HG03066 (cell line): Measurements from ENCODE around the gene P2RY8.
"Not testable (repeated sequence)": the region's sequence is repeated elsewhere in the genome, so short reads cannot be mapped to it uniquely, and the experiment has no call there.

Source experiments
- ATAC-seq: cut with Tn5 transposase; IDR thresholded peaks from one replicate; pipeline ENCODE4 v1.9.1; 2021; ENCODE audit warnings: low read depth; ENCODE audit not compliant: unreplicated experiment

P2RY8 gene, protein sequence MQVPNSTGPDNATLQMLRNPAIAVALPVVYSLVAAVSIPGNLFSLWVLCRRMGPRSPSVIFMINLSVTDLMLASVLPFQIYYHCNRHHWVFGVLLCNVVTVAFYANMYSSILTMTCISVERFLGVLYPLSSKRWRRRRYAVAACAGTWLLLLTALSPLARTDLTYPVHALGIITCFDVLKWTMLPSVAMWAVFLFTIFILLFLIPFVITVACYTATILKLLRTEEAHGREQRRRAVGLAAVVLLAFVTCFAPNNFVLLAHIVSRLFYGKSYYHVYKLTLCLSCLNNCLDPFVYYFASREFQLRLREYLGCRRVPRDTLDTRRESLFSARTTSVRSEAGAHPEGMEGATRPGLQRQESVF

DNA sequence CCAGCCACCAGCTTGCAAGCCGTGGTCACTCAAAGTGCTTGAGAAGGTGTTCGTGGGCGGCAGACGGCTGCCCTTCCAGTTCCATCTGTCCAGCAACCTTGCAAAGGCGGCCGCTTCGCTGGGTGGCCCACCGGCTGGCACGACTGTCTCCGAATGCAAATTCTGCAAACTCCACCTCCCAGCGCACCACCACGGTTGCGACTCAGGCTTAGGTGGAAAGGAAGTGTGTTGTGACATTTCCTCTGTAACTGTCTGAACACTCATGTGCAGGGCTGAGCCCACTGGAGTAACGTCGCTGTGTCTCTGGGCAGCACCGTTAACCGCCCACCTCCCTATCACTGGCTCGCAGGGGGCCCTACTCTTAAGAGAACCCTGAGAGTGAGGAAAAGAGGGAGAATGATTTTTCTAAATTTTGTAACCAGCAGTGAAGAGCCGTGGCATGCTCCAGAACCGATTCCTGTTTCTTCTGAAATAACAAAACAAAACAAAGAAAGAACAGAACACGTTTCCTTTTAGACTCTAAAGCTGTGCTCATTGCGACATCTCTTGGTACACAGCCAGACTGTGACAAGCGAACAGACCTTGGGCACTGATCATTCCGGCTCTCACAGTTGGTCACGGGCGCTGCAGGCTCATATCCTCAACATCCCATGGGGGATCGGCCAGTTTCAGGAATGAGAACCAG lies at the start of gene P2RY8:
P2RY8 (minus strand) TSS at position 155 of the 685 bp plus-strand sequence. CDS start 70,627 bp downstream, outside the sequence.
- peak; percentile 58 for ATAC-seq

DNA sequence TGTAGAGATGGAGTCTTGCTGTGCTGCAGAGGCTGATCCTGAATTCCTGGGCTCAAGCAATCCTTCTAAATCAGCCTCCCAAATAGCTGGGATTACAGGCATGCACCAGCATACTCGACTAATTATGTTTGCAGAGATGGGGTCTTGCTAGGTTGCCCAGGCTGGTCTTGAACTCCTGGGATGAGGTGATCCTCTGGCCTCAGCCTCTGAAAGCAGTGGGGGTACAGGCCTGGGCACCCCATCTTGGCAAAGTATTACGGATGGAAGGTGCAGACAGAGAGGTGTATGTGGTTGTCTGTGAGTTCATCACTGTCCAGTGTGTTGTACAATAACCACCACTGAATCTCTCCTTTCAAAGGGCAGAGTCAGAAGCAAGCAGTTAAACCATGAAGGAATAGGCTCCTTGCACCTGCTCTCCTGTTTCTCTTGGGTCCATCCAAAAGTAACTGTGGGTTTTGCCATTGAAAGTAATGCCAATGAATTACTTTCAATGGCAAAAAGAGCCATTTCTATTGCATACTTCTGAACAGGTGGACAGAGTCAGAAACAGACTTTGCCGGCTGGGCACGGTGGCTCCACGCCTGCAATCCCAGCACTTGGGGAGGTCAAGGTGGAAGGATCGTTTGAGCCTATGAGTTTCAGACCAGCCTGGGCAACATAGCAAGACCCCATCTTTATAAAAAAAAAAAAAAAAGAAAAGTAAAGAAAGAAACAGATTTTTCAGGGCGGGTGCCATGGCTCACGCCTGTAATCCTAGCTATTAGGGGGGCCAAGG lies 47.4 kb upstream of the P2RY8 start:
- no peak for ATAC-seq

DNA sequence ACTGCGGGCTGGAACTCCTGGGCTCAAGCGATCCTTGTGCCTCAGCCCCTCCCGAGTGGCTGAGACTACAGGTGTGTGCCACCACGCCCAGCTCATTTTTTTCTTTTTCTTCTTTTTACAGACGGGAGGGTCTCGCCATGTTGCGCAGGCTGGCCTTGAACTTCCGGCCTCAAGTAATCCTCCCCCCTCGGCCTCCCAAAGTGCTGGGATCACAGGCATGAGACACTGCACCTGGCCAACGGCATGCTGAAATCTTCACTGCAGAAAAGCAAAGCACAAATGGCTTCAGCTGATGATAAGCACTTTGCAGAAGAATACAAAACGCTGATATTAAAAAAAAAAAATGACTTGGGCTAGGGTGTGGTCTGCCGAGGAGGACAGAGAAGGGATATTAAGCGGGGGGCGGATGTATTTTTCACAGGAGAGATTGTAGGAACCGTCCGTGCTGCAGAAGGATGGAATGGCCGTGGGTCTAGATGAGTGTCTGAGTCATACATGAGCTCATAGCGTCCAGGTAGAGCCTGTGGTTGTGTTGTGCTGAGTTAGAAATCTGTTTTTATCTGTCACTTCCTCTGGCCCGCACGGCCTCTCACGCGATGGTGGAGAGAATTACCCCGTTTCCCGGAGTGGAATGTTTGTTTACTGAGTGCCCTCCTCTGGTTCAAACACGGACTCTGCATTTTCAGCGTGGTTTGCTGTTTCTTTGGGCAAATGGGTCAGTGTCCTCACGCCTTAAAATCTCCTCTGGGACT lies 45.9 kb upstream of the P2RY8 start:
- no peak for ATAC-seq

DNA sequence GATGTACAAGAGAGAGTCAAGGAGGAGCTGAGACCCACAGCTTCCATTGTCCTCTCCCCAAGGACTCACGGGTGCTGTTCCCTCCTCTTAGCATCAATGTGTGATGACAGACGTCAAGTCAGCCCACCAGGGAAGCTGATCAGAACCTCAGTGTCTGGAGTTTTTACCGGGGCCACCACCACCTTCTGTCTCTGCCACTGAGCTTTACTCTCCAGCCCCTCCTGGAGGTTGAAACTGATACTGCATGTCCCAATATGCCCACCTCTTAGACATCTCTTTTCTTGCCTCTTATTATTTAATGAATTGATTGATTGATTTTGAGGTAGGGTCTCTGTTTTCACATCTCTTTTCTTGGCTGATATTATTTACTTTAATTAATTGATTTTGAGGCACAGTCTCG lies 44.1 kb upstream of the P2RY8 start:
- no peak for ATAC-seq

DNA sequence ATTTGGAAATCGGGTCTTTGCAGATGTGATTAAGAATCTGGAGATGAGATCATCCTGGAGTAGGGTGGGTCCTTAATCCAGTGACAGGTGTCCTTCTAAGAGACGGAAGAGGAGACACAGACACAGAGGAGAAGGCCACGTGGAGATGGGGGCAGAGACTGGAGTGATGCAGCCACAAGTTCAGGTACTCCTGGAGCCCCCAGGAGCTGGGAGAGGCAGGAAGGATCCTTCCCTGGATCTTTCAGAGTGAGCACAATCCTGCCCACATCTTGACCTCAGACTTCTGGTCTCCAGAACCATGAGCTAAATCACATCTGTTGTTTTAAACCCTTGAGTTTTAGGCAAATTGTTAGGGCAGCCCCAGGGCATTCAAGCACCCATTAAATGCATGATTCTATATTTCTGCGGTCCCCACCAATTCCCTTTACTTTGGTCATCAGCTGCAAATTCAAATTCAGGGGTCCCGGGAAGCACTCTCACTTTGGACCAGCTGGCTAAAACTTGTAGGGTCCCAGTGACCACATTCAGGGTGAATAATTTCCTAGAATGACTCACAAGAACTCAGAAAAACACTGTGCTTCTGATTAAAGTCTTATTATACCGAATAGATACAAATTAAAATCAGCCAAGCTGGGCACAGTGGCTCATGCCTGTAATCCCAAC lies 41.7 kb upstream of the P2RY8 start:
- ATAC-seq, result no peak

DNA sequence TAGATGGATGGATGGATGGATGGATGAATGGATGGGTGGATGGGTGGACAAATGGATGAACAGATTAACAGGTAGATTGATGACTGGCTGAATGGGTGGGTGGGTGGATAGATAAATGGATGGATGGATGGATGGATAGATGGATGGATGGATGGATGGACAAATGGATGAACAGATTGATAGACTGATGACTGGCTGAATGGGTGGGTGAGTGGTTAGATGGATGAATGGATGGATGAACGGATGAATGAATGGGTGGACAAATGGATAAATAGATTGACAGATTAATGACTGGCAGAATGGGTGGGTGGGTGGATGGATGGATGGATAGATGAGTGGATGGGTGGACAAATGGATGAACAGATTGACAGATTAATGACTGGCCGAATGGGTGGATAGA lies 40.9 kb upstream of the P2RY8 start:
- ATAC-seq, result no peak

DNA sequence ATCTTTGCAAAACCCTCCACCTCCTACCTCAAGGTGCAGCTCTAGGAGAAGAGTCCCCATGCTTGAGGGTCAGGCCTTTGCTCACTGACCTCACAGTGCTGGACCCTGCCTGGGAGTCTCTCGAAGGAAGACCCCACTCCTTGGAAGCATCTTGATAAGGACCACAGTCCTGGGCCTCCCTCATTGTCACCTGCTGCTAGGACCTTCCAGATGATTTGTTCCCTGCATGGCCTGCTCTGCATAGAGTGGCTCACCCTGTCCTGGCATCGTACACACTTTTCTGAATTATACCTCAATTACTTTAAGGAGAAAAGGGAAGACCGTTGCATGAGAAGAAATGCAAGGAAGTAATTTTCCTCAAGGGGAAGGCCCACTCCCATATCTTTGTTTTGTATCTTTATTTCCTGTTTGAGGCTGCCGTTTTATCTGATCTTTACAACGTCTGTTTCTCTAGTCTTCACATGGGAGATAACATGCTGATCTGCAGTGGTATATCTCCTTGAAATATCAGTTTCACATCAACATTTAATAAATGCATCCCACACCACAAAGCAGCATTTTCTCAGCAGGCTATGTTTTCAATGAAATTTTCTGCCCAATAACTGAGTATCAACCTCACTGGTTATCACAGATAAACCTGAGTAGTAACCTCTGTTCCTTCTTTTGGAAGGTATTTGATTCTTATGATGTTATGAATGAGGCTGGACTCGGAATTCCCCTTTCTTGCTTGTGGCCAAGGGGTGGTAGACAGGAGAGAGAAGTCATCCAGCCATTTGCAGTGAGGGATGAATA lies 39.4 kb upstream of the P2RY8 start:
- ATAC-seq, result no peak

DNA sequence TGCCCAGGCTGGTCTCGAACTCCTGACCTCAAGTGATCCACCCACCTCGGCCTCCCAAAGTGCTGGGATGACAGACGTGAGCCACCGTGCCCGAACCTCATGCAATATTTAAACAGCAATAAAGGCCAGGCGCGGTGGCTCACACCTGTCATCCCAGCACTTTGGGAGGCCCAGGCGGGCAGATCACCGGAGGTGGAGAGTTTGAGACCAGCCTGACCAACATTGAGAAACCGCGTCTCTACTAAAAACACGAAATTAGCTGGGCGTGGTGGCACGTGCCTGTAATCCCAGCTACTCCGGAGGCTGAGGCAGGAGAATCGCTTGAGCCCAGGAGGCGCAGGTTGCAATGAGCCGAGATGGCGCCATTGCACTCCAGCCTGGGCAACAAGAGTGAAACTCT lies 37.2 kb upstream of the P2RY8 start:
- ATAC-seq, result not testable (repeated sequence)

DNA sequence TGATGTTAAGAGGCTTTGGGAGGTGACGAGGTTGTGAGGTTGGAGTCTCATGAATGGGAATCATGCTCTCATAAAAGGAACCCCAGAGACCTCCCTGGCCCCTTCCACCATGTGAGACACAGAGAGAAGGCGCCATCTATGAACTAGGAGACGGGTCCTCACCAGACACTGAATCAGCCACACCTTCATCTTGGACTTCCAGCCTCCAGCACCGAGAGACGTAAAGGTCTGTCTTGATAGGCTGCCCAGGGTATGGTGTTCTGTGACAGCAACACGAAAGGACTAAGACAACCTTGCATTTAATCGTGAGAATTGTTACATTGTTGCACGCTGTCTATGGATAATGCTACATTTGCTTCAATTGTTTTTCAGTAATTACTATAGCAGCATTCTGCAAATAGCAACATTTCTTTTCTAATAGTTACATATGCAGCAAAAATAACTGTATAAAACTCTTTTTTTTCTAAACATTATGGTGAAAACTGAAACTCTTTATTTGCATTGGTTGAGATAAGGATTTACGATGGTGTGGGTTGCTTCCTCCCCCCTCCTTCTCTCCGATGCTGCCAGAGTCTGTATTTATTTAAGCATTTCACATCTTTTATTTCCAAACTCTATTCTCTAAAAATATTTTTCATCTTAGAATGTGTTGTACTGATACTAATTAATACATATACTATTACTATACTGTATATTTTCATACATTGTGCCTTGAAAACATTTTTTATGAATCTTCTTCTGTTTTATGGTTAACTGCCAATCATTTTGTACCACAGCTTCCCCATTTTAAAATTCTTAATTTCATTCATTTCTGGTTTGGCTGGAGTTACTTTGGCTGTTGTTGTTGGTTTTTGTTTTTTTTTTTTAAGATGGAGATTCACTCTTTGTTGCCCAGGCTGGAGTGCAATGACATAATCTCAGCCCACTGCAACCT lies 28.0 kb upstream of the P2RY8 start:
- ATAC-seq, result peak; percentile 78

DNA sequence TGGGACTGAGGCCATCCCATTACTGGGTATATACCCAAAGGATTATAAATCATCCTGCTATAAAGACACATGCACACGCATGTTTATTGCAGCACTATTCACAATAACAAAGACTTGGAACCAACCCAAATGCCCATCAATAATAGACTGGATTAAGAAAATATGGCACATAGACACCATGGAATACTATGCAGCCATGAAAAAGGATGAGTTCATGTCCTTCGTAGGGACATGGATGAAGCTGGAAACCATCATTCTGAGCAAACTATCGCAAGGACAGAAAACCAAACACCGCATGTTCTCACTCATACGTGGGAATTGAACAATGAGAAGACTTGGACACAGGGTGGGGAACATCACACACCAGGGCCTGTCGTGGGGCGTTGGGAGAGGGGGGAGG lies 27.1 kb upstream of the P2RY8 start:
- ATAC-seq, result not testable (repeated sequence)

DNA sequence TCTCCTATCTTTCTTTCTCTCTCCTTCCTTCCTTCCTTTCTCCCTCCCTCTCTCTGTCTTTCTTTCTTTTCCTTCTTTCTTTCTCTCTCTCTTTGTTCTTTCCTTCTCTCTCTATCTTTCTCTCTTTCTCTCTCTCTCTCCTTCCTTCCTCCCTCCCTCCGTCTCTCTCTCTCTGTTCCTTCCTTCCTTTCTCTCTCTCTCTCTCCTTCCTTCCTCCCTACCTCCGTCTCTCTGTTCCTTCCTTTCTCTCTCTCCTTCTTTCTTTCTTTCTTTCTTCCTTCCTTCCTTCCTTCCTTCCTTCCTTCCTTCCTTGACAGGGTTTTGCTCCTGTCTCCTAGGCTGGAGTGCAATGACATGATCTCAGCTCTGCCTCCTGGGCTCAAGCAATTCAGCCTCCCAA lies 24.2 kb upstream of the P2RY8 start:
- ATAC-seq, result no peak

DNA sequence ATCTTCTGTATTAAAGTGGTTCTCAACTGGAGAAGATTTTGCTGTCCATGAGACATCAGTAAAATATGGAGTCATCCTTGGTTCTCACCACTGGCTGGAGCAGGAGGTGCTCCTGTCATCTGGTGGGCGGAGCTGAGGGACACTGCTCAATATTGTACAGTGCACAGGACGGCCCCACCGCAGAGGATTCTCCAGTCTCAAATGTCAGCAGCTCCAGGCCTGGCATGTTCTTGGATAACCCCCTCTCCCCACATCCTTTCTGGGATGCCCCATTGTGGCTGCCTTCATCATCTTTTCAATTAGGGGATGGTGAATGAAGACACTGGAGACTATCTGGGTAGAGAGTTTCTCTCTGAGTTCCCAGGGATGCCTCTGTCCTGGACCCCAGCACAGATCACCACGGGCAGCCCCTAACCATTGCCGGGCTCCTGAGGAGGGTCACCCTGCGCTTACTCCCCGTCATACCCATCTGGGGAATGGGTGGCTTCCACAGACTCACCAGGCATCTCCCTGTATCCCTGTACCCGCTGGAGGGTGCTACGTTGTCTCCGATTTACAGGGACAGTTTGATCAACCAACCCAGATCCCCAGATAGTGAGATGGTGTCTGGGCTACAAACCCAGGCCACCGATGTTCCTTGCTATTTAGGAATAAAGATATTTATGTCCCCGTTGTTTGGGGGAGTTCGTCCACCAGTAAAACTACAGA lies 21.9 kb upstream of the P2RY8 start:
- no peak for ATAC-seq

DNA sequence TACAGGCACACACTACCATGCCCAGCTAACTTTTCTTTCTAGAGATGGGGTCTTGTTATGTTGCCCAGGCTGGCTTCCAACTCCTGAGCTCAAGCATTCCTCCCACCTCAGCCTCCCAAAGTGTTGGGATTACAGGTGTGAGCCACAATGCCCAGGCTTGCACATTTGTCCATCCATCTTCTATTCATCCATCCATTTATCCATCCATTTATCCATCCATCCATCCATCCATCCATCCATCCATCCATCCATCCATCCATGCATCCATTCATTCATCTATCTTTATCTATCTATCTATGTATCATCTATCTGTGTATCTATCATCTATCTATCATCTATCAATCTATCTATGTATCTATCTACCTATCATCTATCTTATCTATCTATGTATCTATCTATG lies 20.5 kb upstream of the P2RY8 start:
- not testable (repeated sequence) for ATAC-seq

DNA sequence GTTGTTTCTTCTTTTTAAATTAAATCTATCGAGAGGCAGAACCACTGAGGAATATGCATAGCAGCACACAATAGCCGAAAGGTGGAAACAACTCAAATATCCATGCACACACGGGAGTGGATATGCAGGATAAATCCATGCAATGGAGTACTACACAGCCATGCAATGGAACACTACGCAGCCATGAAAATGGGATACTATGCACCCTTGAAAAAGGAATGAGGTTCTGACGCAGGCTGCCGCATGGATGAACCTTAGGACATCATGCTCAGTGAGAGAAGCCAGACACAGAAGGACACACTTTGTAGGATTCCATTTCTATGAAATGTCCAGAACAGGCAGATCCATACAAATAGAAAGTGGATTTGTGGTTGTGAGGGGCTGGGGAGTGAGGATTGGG lies 18.4 kb upstream of the P2RY8 start:
- no peak for ATAC-seq

DNA sequence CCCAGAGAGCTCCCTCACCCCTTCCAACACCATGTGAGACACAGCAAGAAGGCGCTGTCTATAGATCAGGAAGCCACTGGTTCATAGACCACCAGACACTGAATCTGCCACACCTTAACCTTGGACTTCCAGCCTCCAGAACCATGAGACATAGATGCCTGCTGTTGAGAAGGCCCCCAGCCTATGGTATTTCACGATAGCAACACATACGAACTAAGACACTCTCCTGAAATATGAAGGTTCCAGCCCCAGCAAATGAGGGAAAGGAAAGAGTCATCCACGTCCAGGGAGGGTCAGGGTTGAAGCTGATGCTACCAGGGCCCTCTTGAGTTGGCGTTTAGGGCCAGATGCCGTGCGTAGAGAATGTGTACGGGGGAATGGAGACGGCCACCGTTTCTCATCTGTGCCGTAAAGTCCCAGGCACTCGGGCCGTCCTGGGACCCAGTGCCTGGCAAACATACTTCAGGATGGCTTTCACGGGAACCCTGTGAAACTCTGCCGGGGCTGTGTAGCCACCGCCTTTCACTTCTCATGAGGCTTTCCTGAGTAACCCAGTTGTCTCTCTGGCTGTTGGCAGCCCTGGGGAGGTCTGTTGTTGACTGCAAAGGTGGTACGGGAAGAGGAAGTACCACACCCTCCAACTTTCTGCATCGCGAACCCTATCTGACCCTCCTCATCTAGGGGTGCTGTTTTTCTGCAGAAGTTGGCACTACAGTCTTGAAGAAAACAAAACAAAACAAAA lies 17.7 kb upstream of the P2RY8 start:
- no peak for ATAC-seq

DNA sequence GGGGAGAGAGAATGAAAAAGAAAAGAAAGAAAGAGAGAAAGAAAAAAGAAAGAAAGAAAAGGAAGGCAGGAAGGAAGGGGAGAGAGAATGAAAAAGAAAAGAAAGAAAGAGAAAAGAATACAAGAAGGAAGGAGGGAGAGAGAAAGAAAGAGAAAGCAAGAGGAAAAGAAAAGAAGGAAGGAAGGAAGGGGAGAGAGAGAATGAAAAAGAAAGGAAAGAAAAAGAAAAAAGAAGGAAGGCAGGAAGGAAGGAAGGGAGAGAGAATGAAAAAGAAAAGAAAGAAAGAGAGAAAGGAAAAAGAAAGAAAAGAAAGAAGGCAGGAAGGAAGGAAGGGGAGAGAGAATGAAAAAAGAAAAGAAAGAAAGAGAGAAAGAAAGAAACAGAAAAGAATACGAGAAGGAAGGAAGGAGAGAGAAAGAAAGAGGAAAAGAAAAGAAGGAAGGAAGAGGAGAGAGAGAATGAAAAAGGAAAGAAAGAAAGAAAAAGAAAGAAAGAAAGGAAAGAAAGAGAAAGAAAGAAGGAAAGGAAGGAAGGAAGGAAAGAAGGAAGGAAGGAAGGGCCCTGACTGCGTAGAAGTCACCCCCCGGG lies 15.1 kb upstream of the P2RY8 start:
- no peak for ATAC-seq
